Suprapubic skin (tissue), 4 donors: ENCODE measurements around the gene MID1IP1. TPM values are rescaled to one million over a fixed set of nuclear protein-coding genes. Genes with fewer than 3 reads are reported as not detected.

ENCODE experiments used
- DNase-seq, 2 donors: peaks; one replicate each; pipeline ENCODE4 v3.0.0-alpha.2; 2019; ENCODE audit warnings: low spot score in 2 of 2
- H3K27ac ChIP-seq: fragments of 200-600 bp; sonication (generic); one replicate; pipeline ENCODE4 v1.5.1; 2019
- H3K27me3 ChIP-seq: fragments of 200-600 bp; sonication (generic); one replicate; pipeline ENCODE4 v1.5.1; 2019
- H3K36me3 ChIP-seq: fragments of 200-600 bp; sonication (generic); one replicate; pipeline ENCODE4 v1.5.1; 2019
- H3K4me1 ChIP-seq: fragments of 200-600 bp; sonication (generic); one replicate; pipeline ENCODE4 v1.5.1; 2019
- H3K4me3 ChIP-seq: fragments of 200-600 bp; sonication (generic); one replicate; pipeline ENCODE4 v1.5.1; 2019; ENCODE audit warnings: mild to moderate bottlenecking
- H3K9me3 ChIP-seq: fragments of 200-600 bp; sonication (generic); one replicate; pipeline ENCODE4 v1.5.1; 2019
- EP300 ChIP-seq: sonication (generic); formaldehyde crosslinking; IDR thresholded peaks from one replicate; pipeline ENCODE4 v1.6.1; 2017; ENCODE audit warnings: antibody characterized with exemption
- POLR2A ChIP-seq, 2 donors: fragments of 450-650 bp; IDR thresholded peaks; one replicate each; pipeline ENCODE4 v1.6.1; 2017; ENCODE audit warnings: antibody characterized with exemption in 2 of 2, mild to moderate bottlenecking in 2 of 2, moderate library complexity in 2 of 2
- POLR2AphosphoS5 ChIP-seq, 3 donors: sonication (generic); formaldehyde crosslinking; IDR thresholded peaks; one replicate each; pipeline ENCODE4 v1.6.1; 2017; ENCODE audit warnings: antibody characterized with exemption in 3 of 3
- WGBS: methylation state at CpG from one replicate; pipeline ENCODE4 v1.1.5; 2018; 5-methylcytosine and 5-hydroxymethylcytosine counted together
- total RNA-seq, 4 donors: library from RNA; depleted of rRNA; stranded (reverse); fragments of >200 nt; gene quantifications; one replicate each; pipeline ENCODE4 v1.1.0, GENCODE V29; 2016
- TF ChIP-seq, protein P1 (sequence below), 2 donors: fragments of 200-600 bp in 1 of 2; fragments of 450-650 bp in 1 of 2; sonication (generic) in 1 of 2; IDR thresholded peaks; one replicate each; pipeline ENCODE4 v1.5.1; 2016 to 2019; ENCODE audit warnings: antibody characterized with exemption in 2 of 2, mild to moderate bottlenecking in 1 of 2, moderate library complexity in 1 of 2

MID1IP1 gene
- total RNA-seq, 4 donors from 2014 or later, result 25.9 to 57.1 (median 35.7) TPM

DNA sequence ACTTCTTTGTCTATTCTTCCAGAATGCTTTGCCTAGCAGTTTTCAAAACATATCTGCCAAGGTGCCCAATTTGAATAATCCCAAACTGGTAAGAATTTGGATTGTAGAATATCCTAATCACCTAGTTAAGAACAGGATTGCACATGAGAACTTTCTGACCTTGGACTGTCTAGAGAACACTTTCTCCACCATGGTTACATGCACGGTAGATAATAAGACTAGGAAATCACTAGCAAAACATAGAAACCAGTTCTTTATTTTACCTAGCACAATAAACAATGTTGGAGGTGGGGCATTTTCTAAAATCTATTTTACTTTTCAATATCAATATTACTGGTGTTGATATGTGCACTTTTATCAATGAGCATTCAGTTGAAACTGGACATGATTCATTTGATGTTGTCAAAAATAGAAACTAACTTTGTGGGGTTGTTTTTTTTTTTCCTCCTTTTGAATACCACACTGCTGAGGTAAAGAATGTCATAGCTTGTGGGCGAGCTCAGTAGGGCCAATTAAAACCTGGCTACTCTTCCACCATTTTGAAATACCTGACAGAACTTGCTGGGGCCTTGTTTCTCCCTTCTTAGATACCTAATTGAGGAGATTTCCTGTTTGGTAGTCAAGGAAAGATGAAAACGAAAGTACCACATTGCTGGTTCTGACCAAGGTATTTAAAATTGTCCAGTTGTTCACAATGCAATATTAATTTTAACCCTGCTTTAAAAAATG lies 10.4 kb downstream of the MID1IP1 start:
- Histone ChIP-seq H3K4me3 (no peak overlapping the region), H3K27ac (no peak overlapping the region), H3K9me3 (no peaks in the 10 kb centered on the region), H3K27me3 (no peaks in the 10 kb centered on the region), H3K36me3 (no peaks in the 10 kb centered on the region), H3K4me1 (peaks cover 3% of the 10 kb centered on the region)
- 45% methylated on average over 3 of the region's 3 CpGs for WGBS
- TF ChIP-seq POLR2A (IDR thresholded peaks at IDR 0.05) (no peak), EP300 (no peak)
- TF ChIP-seq, protein P1, sequence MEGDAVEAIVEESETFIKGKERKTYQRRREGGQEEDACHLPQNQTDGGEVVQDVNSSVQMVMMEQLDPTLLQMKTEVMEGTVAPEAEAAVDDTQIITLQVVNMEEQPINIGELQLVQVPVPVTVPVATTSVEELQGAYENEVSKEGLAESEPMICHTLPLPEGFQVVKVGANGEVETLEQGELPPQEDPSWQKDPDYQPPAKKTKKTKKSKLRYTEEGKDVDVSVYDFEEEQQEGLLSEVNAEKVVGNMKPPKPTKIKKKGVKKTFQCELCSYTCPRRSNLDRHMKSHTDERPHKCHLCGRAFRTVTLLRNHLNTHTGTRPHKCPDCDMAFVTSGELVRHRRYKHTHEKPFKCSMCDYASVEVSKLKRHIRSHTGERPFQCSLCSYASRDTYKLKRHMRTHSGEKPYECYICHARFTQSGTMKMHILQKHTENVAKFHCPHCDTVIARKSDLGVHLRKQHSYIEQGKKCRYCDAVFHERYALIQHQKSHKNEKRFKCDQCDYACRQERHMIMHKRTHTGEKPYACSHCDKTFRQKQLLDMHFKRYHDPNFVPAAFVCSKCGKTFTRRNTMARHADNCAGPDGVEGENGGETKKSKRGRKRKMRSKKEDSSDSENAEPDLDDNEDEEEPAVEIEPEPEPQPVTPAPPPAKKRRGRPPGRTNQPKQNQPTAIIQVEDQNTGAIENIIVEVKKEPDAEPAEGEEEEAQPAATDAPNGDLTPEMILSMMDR (IDR thresholded peaks at IDR 0.05), result no peak
- no peak for DNase-seq

DNA sequence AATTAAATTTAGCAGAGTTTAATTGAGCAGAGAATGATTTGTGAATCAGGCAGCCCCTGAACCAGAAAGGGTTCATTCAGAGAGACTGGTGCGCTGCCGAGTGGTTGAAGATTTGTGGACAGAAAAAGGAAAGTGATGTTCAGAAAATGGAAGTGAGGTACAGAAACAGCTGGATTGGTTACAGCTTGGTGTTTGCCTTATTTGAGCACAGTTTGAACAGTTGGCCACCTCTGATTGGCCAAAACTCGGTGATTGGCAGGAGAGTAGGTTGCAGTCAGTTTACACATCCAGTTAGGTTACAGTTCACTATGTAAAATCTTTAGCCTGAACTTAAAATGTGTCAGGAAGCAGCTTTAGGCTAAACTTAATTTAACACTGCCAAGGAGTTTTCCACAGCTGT lies 14.9 kb downstream of the MID1IP1 start:
- no peaks in the 10 kb centered on the region for H3K36me3 ChIP-seq
- 75% methylated on average over 3 of the region's 3 CpGs for WGBS
- H3K9me3 ChIP-seq, result no peaks in the 10 kb centered on the region
- H3K4me3 ChIP-seq, result no peak overlapping the region
- peaks cover 10% of the 10 kb centered on the region for H3K4me1 ChIP-seq
- DNase-seq, result no peak
- no peaks in the 10 kb centered on the region for H3K27me3 ChIP-seq
- H3K27ac ChIP-seq, result no peak overlapping the region
- TF ChIP-seq POLR2A (IDR thresholded peaks at IDR 0.05) (no peak), POLR2AphosphoS5 (IDR thresholded peaks at IDR 0.05) (no peak), EP300 (no peak)
- TF ChIP-seq, protein P1 (IDR thresholded peaks at IDR 0.05), result no peak

DNA sequence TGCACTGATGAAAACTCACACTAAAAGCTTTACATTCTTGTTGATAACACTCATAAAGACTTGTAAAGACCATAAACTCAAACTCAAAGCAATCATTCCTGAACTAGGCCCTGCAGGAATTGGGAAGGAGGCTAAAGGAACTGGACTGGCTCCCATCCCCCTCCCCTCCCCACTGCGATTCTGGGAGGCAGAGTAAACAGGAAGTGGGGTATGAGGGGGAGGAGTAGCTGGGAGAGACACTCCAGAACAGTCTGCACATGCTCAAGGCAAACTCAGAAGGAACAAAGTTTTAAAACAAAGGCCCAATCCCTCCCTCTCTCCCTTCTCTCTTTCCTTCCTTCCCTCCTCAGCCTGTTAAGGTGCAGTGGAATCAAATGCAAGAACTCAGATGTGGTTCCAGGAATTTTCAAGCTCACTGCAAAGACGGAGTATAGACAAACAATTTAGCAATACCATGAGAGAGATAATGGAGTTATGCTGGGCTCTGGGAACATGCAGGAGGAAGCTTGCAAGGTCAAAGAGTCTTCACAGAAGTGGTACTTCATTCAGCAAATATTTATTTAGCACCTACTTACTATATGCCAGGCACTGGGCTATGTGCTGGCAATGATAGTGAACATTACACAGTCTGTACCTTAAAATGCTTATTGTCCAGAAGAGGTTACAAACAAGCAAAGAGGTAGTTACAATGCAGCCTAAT lies 15.9 kb downstream of the MID1IP1 start:
- Histone ChIP-seq H3K9me3 (no peaks in the 10 kb centered on the region), H3K27me3 (no peaks in the 10 kb centered on the region), H3K27ac (no peak overlapping the region), H3K36me3 (no peaks in the 10 kb centered on the region), H3K4me1 (peaks cover 10% of the 10 kb centered on the region), H3K4me3 (no peak overlapping the region)
- no peak for DNase-seq
- TF ChIP-seq POLR2AphosphoS5 (IDR thresholded peaks at IDR 0.05) (no peak), EP300 (no peak), POLR2A (IDR thresholded peaks at IDR 0.05) (no peak)
- TF ChIP-seq, protein P1 (IDR thresholded peaks at IDR 0.05), result no peak
- WGBS, result 34% methylated on average over 2 of the region's 2 CpGs

DNA sequence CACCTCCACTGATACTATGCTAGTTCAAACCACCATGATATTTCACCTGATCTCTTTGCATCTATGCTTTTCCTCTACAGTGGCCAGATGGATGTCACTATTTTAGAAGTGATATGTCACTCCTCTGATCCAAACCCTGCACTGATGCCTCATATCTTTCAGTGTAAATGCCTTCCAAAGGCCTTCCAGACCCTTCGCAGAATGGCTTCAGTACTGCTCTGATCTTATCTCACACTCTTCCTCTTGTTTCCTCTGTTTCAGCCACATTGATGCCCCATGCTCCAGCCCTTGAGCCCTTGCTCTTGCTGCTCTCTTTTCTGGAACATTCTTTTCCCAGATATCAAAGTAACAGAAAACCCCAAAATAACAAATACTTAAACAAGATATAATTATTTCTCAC lies 17.9 kb downstream of the MID1IP1 start:
- Histone ChIP-seq H3K4me1 (peaks cover 10% of the 10 kb centered on the region), H3K4me3 (no peak overlapping the region), H3K27me3 (no peaks in the 10 kb centered on the region), H3K36me3 (no peaks in the 10 kb centered on the region), H3K9me3 (no peaks in the 10 kb centered on the region), H3K27ac (no peak overlapping the region)
- TF ChIP-seq, protein P1 (IDR thresholded peaks at IDR 0.05), result no peak
- TF ChIP-seq EP300 (no peak), POLR2AphosphoS5 (IDR thresholded peaks at IDR 0.05) (no peak), POLR2A (IDR thresholded peaks at IDR 0.05) (no peak)
- no peak for DNase-seq
- 79% methylated on average over 1 of the region's 1 CpG for WGBS

DNA sequence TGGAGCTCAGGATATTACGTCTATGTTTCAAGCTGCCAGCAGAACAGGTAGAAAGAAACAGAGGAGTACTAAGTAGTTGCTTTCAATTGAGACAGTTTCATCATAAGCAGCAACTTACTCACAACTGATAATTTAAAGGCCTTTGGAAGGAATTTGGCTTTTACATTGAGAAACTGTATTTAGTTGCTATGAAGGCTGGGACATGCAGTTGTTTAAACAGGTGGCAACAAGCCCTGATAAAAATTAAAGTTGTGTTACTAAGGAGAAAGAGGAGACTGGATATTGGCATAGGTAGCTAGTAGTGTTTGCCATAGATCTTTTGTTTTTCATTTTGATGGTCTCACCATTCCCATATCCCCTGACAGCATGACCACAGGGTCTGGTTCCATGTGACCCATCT lies 18.4 kb downstream of the MID1IP1 start:
- H3K27me3 ChIP-seq, result no peaks in the 10 kb centered on the region
- 48% methylated on average over 1 of the region's 1 CpG for WGBS
- peaks cover 10% of the 10 kb centered on the region for H3K4me1 ChIP-seq
- no peaks in the 10 kb centered on the region for H3K36me3 ChIP-seq
- no peaks in the 10 kb centered on the region for H3K9me3 ChIP-seq
- DNase-seq, result no peak
- H3K27ac ChIP-seq, result no peak overlapping the region
- no peak overlapping the region for H3K4me3 ChIP-seq
- no peak for TF ChIP-seq POLR2A (IDR thresholded peaks at IDR 0.05)
- TF ChIP-seq POLR2AphosphoS5 (IDR thresholded peaks at IDR 0.05), result no peak
- TF ChIP-seq, protein P1 (IDR thresholded peaks at IDR 0.05), result no peak
- no peak for TF ChIP-seq EP300
